Coronary artery (tissue), 2 donors: Measurements from ENCODE around the gene DIS3L2.
"Not testable (repeated sequence)": the region's sequence is repeated elsewhere in the genome, so short reads cannot be mapped to it uniquely, and the experiment has no call there.

ENCODE experiments used
- DNase-seq: peaks from one replicate; pipeline ENCODE4 v3.0.0-alpha.2; 2017; ENCODE audit warnings: low spot score
- H3K27ac ChIP-seq, 2 donors: fragments of 200-600 bp; sonication (generic); one replicate each; pipeline ENCODE4 v1.5.1; 2016 to 2019
- H3K4me3 ChIP-seq: fragments of 200-600 bp; sonication (generic); 2 replicates; pipeline ENCODE4 v1.5.1; 2016; ENCODE audit warnings: mild to moderate bottlenecking, moderate library complexity
- TF ChIP-seq, protein P1 (sequence below): fragments of 200-600 bp; sonication (generic); IDR thresholded peaks from one replicate; pipeline ENCODE4 v1.5.1; 2019; ENCODE audit warnings: antibody characterized with exemption

DIS3L2 gene

DNA sequence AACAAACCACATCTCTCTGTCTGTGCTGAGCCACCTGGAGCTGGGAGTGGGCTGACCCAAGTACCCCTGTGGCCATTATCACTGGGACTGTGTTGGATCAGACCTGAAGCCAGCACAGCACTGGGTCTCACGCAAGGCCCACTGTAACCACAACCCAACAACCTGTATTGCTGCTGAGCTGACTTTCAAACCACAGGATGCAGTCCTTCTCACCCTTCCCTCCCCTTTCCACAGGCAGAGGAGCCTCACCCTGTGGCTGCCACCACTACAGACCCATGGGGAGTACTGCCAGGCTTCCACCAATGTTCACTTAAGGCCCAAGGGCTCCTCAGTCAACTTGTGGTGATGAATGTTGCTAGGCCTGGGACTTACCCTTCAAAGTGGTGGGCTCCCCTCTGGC, 135.7 kb downstream of the DIS3L2 start:
- H3K27ac ChIP-seq = no peak overlapping the region
- no peak overlapping the region for H3K4me3 ChIP-seq
- DNase-seq = no peak
- TF ChIP-seq, protein P1, sequence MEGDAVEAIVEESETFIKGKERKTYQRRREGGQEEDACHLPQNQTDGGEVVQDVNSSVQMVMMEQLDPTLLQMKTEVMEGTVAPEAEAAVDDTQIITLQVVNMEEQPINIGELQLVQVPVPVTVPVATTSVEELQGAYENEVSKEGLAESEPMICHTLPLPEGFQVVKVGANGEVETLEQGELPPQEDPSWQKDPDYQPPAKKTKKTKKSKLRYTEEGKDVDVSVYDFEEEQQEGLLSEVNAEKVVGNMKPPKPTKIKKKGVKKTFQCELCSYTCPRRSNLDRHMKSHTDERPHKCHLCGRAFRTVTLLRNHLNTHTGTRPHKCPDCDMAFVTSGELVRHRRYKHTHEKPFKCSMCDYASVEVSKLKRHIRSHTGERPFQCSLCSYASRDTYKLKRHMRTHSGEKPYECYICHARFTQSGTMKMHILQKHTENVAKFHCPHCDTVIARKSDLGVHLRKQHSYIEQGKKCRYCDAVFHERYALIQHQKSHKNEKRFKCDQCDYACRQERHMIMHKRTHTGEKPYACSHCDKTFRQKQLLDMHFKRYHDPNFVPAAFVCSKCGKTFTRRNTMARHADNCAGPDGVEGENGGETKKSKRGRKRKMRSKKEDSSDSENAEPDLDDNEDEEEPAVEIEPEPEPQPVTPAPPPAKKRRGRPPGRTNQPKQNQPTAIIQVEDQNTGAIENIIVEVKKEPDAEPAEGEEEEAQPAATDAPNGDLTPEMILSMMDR = no peak

DNA sequence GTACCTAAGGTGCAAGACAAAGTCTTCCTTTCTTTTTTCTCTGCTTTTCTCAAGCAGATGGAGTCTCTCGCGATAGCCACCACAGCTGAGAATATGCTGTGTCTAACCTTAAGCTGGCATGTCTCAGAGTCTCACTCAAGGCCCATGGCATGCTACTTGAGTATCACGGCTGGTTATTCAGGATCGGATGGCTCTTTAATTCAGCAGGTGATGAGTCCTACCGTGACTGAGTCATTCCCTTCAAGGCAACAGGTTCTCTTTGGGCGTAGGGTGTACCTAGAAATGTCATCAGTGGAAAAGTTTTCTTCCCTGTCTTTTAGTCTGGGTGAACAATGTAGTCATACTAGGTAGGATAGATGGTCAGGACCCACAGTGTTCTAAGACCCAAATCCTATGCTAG, 136.2 kb downstream of the DIS3L2 start:
- TF ChIP-seq, protein P1 = no peak
- Histone ChIP-seq H3K27ac (no peak overlapping the region), H3K4me3 (no peak overlapping the region)
- DNase-seq = no peak

DNA sequence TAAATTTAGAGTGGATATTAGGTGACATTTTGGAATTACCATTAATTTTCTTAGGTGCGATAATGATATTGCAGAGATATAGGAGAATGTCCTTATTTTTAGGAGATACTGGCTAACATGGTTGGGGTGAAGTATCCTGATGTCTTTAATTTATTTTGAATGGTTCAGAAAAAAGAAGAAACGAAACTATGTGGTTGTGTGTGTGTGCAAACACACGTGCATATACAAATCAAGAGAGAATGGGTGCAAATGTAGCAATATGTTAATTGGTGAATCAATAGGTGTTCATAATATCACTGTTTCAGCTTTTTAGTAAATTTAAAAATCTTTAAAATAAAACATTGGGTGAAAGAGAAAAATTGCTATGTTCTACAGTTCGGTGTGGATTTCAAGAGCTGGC, 140.9 kb downstream of the DIS3L2 start:
- no peak overlapping the region for H3K27ac ChIP-seq
- H3K4me3 ChIP-seq = no peak overlapping the region
- TF ChIP-seq, protein P1 = no peak
- no peak for DNase-seq

DNA sequence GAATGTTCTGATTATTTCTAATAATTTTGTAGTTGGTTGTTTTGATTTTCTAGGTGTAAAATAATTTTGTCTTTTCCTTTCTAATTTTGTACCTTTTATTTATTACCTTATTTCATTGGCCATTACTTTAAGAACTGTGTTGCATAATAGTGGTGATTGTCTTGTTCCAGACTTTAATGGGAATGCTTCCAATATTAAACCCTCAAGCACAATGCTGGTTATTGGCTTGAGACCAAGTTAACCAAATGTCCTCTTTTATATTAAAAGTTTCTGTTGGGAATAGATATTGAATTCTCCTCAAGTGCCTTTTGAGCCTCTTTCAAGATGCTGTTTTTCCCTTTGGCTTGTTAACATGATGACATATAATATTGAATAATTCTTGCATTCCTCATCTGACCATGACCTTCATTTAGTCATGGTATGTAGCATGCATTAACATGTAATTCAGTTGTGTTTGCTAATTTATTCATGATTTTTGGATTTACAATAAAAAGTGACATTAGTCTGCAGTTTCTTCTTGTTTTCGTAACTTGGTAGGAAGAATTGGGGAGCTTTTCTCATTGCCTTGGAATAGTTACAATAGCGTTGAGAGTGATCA, 141.7 kb downstream of the DIS3L2 start:
- DNase-seq = no peak
- Histone ChIP-seq H3K4me3 (no peak overlapping the region), H3K27ac (no peak overlapping the region)
- TF ChIP-seq, protein P1 = no peak

DNA sequence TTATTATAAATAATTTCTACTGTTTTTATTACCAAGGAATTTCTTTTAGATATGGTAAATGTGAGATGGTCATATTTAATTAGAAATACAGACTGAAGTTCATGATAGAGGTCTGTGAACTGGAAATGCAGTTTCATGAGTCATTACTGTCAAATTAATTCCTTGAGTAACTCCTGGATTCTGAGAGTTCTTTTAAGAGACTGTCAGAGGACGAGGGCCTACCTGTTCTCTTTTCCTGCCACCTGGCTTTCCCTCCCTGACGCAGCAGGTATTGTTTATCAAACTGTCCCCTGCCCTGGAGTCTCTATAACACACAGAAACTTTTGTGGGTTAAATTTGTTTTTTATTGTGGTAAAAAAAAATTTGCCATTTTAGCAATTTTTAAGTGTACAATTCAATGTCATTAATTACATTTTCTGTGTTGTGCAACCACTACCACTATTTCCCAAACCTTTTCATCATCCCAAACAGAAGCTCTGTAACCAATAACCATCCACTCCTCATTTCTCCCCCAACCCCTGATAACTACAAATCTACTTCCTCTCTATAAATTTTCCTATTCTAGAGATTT, 142.6 kb downstream of the DIS3L2 start:
- Histone ChIP-seq H3K27ac (no peak overlapping the region), H3K4me3 (no peak overlapping the region)
- DNase-seq = no peak
- TF ChIP-seq, protein P1 = no peak

DNA sequence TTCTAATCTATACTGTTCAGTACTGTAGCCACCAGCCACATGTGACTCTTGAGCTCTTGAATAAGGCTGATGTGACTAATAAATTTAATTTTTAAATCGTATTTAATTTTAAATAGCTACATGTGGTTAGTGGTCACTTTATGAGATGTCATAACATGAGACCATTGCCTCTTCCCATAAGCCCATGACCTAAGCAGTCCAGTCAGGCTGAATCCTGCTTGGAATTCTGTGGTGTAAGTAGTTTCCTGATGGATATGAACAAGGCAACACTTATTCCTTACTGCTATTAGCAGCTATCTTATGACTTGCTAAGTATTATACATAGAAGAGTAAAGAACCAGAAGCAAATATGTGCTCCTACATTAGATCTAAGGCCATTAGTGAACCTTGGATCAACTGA, 150.0 kb downstream of the DIS3L2 start:
- H3K4me3 ChIP-seq = no peak overlapping the region
- H3K27ac ChIP-seq = no peak overlapping the region
- DNase-seq = no peak
- TF ChIP-seq, protein P1 = no peak

DNA sequence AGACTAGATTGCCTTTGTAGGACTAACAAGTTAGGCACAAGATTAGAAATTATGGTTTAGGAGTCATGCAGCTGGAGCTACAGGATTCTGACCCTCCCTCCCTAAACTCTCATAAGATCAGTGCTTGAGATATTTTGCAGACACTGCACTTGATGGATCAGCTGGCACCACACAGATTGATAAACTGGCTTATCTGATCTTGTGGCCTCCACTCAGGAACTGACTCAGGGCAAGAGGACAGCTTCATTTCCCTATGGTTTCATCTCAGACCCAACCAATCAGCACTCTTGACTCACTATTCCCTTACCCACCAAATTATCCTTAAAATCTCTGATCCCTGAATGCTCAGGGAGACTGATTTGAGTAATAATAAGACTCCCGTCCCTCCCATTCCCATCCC, 152.3 kb downstream of the DIS3L2 start:
- Histone ChIP-seq H3K27ac (no peak overlapping the region), H3K4me3 (no peak overlapping the region)
- DNase-seq = no peak
- TF ChIP-seq, protein P1 = no peak

DNA sequence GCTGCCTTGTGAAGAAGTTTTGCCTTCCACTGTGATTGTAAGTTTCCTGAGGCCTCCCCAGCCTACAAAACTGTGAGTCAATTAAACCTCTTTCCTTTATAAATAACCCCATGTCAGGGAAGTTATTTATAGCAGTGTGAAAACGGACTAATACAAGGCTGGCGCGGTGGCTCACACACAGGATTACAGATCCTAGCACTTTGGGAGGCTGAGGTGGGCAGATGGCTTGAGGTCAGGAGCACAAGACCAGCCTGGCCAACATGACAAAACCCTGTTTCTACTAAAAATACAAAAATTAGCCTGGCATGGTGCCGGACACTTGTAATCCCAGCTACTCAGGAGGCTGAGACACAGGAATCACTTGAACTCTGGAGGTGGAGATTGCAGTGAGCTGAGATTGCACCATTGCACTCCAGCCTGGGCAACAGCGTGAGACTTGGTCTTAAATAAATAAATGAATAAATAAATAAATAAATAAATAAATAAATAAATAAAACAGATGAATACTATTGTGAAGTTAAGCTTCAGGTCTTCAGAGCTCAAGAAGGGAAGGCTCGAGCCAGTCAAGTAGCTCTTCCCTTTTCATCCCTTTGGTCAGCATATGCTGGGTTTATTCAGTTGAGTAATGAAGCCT, 154.3 kb downstream of the DIS3L2 start:
- DNase-seq, H3K27ac ChIP-seq, H3K4me3 ChIP-seq: not testable (repeated sequence)
